Right atrium auricular region (tissue), 2 donors: ENCODE data around the gene ASCC2. TPM values are rescaled to one million over a fixed set of nuclear protein-coding genes. Genes with fewer than 3 reads are reported as not detected.

Experiments
- DNase-seq: peaks from one replicate; pipeline ENCODE4 v3.0.0-alpha.2; 2019; ENCODE audit warnings: low spot score
- H3K27ac ChIP-seq, 2 donors: fragments of 200-600 bp; sonication (generic); 1 replicate in 1 of 2; 2 replicates in 1 of 2; pipeline ENCODE4 v1.5.1; 2016 to 2019
- H3K27me3 ChIP-seq, 2 donors: fragments of 200-600 bp; sonication (generic); one replicate each; pipeline versions ENCODE4 v1.5.1 to v1.6.0; 2017 to 2019
- H3K36me3 ChIP-seq: fragments of 200-600 bp; sonication (generic); one replicate; pipeline ENCODE4 v1.5.1; 2016
- H3K4me1 ChIP-seq, 2 donors: fragments of 200-600 bp; sonication (generic); one replicate each; pipeline versions ENCODE4 v1.5.1 to v1.6.0; 2017 to 2019
- H3K4me3 ChIP-seq, 2 donors: fragments of 200-600 bp; sonication (generic); 1 replicate in 1 of 2; 2 replicates in 1 of 2; pipeline ENCODE4 v1.5.1; 2017 to 2019; ENCODE audit warnings: mild to moderate bottlenecking in 1 of 2, moderate library complexity in 1 of 2
- H3K9me3 ChIP-seq, 2 donors: fragments of 200-600 bp; sonication (generic); one replicate each; pipeline ENCODE4 v1.5.1; 2019
- CTCF ChIP-seq, 2 donors: fragments of 200-600 bp; sonication (generic); IDR thresholded peaks; one replicate each; pipeline ENCODE4 v1.5.1; 2019; ENCODE audit warnings: antibody characterized with exemption in 2 of 2
- total RNA-seq, 2 donors: library from RNA; depleted of rRNA; stranded (reverse); fragments of >200 nt; gene quantifications; one replicate each; pipeline ENCODE4 v1.1.0, GENCODE V29; 2016

ASCC2 gene
- total RNA-seq, 2 donors from 2014 or later = 24.3 to 37.5 TPM

- Histone ChIP-seq H3K36me3 (peaks cover 59% of the 10 kb centered on the region), H3K27ac (no peak overlapping the region)
Measured at GRCh38 chr22:29788339-29789279, 49.5 kb downstream of the ASCC2 start.

GRCh38 chr22:29787371-29787980, 50.6 kb downstream of the ASCC2 start:
- H3K27me3 ChIP-seq = no peaks in the 10 kb centered on the region
- peaks cover 48% of the 10 kb centered on the region for H3K36me3 ChIP-seq
- no peak overlapping the region for H3K4me3 ChIP-seq
- TF ChIP-seq CTCF (IDR thresholded peaks at IDR 0.05) = no peak
- no peaks in the 10 kb centered on the region for H3K9me3 ChIP-seq
- peaks cover 0 to 13% of the 10 kb centered on the region in 2 donors for H3K4me1 ChIP-seq
- no peak overlapping the region for H3K27ac ChIP-seq
- DNase-seq = no peak

More at GRCh38 chr22:29788339-29789279, 49.5 kb downstream of the ASCC2 start:
- DNase-seq = no peak
- TF ChIP-seq CTCF (IDR thresholded peaks at IDR 0.05) = no peak
- Histone ChIP-seq H3K4me3 (no peak overlapping the region), H3K4me1 (peaks cover 0 to 11% of the 10 kb centered on the region in 2 donors), H3K27me3 (no peaks in the 10 kb centered on the region), H3K9me3 (no peaks in the 10 kb centered on the region)

- no peak for TF ChIP-seq CTCF (IDR thresholded peaks at IDR 0.05)
- DNase-seq = no peak
Measured at GRCh38 chr22:29786031-29786430, 52.0 kb downstream of the ASCC2 start.

GRCh38 chr22:29784451-29785361, 53.4 kb downstream of the ASCC2 start:
- H3K27me3 ChIP-seq = no peaks in the 10 kb centered on the region
- DNase-seq = no peak
- H3K4me1 ChIP-seq = peaks cover 0 to 38% of the 10 kb centered on the region in 2 donors
- no peak for TF ChIP-seq CTCF (IDR thresholded peaks at IDR 0.05)
- H3K36me3 ChIP-seq = peaks cover 20% of the 10 kb centered on the region
- H3K27ac ChIP-seq = peak overlapping the region; percentile 25 to 27
- H3K4me3 ChIP-seq = no peak overlapping the region
- H3K9me3 ChIP-seq = no peaks in the 10 kb centered on the region

More at GRCh38 chr22:29786031-29786430, 52.0 kb downstream of the ASCC2 start:
- Histone ChIP-seq H3K9me3 (no peaks in the 10 kb centered on the region), H3K4me1 (peaks cover 0 to 27% of the 10 kb centered on the region in 2 donors), H3K27me3 (no peaks in the 10 kb centered on the region), H3K36me3 (peaks cover 33% of the 10 kb centered on the region), H3K4me3 (no peak overlapping the region), H3K27ac (no peak overlapping the region)

- peaks cover 0 to 51% of the 10 kb centered on the region in 2 donors for H3K4me1 ChIP-seq
- H3K27ac ChIP-seq = peak overlapping the region; percentile 70 to 81
- no peak overlapping the region for H3K4me3 ChIP-seq
- H3K27me3 ChIP-seq = no peaks in the 10 kb centered on the region
- no peak for TF ChIP-seq CTCF (IDR thresholded peaks at IDR 0.05)
- H3K9me3 ChIP-seq = no peaks in the 10 kb centered on the region
- peak; percentile 67 for DNase-seq
- H3K36me3 ChIP-seq = no peaks in the 10 kb centered on the region
Measured at GRCh38 chr22:29782061-29782845, 55.8 kb downstream of the ASCC2 start.
